Osteoblast (primary cell): ENCODE results near the gene ITIH5. TPM values are rescaled to one million over a fixed set of nuclear protein-coding genes. Genes with fewer than 3 reads are reported as not detected.

Experiments
- DNase-seq: peaks from one replicate; pipeline ENCODE4 v3.0.0; 2011; ENCODE audit warnings: low spot score, mixed read lengths; ENCODE audit not compliant: insufficient read length; ENCODE audit errors: missing footprints
- H2AFZ ChIP-seq: 2 replicates; pipeline ENCODE4 v1.6.0; 2011; ENCODE audit warnings: mild to moderate bottlenecking, low read length
- H3K27ac ChIP-seq: 2 replicates; pipeline ENCODE4 v1.5.1; 2011; ENCODE audit warnings: mild to moderate bottlenecking, low read depth, low read length, moderate library complexity
- H3K27me3 ChIP-seq: 2 replicates; pipeline ENCODE4 v1.6.0; 2012; ENCODE audit warnings: mild to moderate bottlenecking, control low read depth, inconsistent platforms, low read length, moderate library complexity; ENCODE audit not compliant: insufficient read depth
- H3K36me3 ChIP-seq: 2 replicates; pipeline ENCODE4 v1.5.1; 2011; ENCODE audit warnings: mild to moderate bottlenecking, low read length, control low read depth, moderate library complexity; ENCODE audit not compliant: insufficient read depth
- H3K4me1 ChIP-seq: 2 replicates; pipeline ENCODE4 v1.5.1; 2011; ENCODE audit warnings: mild to moderate bottlenecking, low read length, control low read depth, moderate library complexity; ENCODE audit not compliant: insufficient read depth
- H3K4me2 ChIP-seq: 2 replicates; pipeline ENCODE4 v1.6.0; 2011; ENCODE audit warnings: mild to moderate bottlenecking, low read length; ENCODE audit not compliant: insufficient read depth
- H3K4me3 ChIP-seq: fragments of 200-600 bp; sonication (generic); 3 replicates; pipeline ENCODE4 v1.5.1; 2012; ENCODE audit warnings: mild to moderate bottlenecking, low read length, inconsistent platforms; ENCODE audit not compliant: insufficient read depth
- H3K79me2 ChIP-seq: 2 replicates; pipeline ENCODE4 v1.6.0; 2012; ENCODE audit warnings: mild to moderate bottlenecking, low read length, control low read depth, inconsistent platforms; ENCODE audit not compliant: insufficient read depth
- H3K9me3 ChIP-seq: 2 replicates; pipeline ENCODE4 v1.5.1; 2011; ENCODE audit warnings: low read depth, low read length, control low read depth
- H4K20me1 ChIP-seq: 2 replicates; pipeline ENCODE4 v1.6.0; 2012; ENCODE audit warnings: mild to moderate bottlenecking, low read length, control low read depth; ENCODE audit not compliant: insufficient read depth
- total RNA-seq: library from RNA; depleted of rRNA; stranded (reverse); fragments of >200 nt; gene quantifications from 2 replicates; pipeline ENCODE4 v1.2.3, GENCODE V29; 2012
- TF ChIP-seq, protein P1 (sequence below): IDR thresholded peaks from 2 replicates; pipeline ENCODE4 v1.5.1; 2011; ENCODE audit warnings: mild to moderate bottlenecking, low read depth, low read length, moderate library complexity; ENCODE audit errors: extremely low read depth

The ITIH5 gene
- total RNA-seq, 1 donor = 2.2 TPM

- H3K27me3 ChIP-seq = no peaks in the 10 kb centered on the region
- no peak overlapping the region for H3K27ac ChIP-seq
- H3K36me3 ChIP-seq = no peaks in the 10 kb centered on the region
- H2AFZ ChIP-seq = no peak overlapping the region
- H3K4me1 ChIP-seq = no peaks in the 10 kb centered on the region
- H3K4me3 ChIP-seq = no peak overlapping the region
- H4K20me1 ChIP-seq = no peaks in the 10 kb centered on the region
- no peak for DNase-seq
- TF ChIP-seq, protein P1, sequence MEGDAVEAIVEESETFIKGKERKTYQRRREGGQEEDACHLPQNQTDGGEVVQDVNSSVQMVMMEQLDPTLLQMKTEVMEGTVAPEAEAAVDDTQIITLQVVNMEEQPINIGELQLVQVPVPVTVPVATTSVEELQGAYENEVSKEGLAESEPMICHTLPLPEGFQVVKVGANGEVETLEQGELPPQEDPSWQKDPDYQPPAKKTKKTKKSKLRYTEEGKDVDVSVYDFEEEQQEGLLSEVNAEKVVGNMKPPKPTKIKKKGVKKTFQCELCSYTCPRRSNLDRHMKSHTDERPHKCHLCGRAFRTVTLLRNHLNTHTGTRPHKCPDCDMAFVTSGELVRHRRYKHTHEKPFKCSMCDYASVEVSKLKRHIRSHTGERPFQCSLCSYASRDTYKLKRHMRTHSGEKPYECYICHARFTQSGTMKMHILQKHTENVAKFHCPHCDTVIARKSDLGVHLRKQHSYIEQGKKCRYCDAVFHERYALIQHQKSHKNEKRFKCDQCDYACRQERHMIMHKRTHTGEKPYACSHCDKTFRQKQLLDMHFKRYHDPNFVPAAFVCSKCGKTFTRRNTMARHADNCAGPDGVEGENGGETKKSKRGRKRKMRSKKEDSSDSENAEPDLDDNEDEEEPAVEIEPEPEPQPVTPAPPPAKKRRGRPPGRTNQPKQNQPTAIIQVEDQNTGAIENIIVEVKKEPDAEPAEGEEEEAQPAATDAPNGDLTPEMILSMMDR = no peak
- H3K79me2 ChIP-seq = no peaks in the 10 kb centered on the region
- no peaks in the 10 kb centered on the region for H3K9me3 ChIP-seq
- no peak overlapping the region for H3K4me2 ChIP-seq
Measured at GRCh38 chr10:7566891-7567290, 99.9 kb downstream of the ITIH5 start.

GRCh38 chr10:7565871-7566270 lies 100.9 kb downstream of the ITIH5 start:
- TF ChIP-seq, protein P1 = no peak
- Histone ChIP-seq H3K4me2 (no peak overlapping the region), H2AFZ (no peak overlapping the region), H3K4me1 (no peaks in the 10 kb centered on the region), H3K27ac (no peak overlapping the region), H3K27me3 (no peaks in the 10 kb centered on the region), H3K4me3 (no peak overlapping the region), H4K20me1 (no peaks in the 10 kb centered on the region), H3K36me3 (no peaks in the 10 kb centered on the region), H3K79me2 (no peaks in the 10 kb centered on the region), H3K9me3 (no peaks in the 10 kb centered on the region)
- DNase-seq = no peak

DNA sequence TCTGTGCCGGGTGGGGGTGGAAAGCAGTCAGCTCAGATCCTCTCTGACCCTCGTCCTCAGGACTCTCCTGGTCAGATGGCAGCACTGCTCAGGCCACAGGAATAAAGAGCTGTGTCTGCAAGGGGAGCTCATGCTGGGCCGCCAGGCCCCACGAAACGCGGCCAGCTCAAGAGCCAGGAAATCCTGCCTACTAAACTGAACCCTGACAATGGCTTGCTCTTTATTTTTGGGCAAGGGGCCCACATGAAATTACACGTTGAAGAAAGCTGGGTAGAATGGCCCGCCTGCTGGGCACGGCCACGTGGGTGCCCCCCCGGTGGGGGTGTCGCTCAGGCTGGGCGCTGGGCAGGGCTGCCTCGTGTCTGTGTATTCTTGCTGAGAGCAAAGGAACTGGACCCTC lies 103.0 kb downstream of the ITIH5 start:
- no peaks in the 10 kb centered on the region for H3K36me3 ChIP-seq
- H2AFZ ChIP-seq = no peak overlapping the region
- no peaks in the 10 kb centered on the region for H4K20me1 ChIP-seq
- no peaks in the 10 kb centered on the region for H3K9me3 ChIP-seq
- DNase-seq = no peak
- no peaks in the 10 kb centered on the region for H3K79me2 ChIP-seq
- no peak overlapping the region for H3K27ac ChIP-seq
- H3K4me3 ChIP-seq = no peak overlapping the region
- TF ChIP-seq, protein P1 = no peak
- no peaks in the 10 kb centered on the region for H3K27me3 ChIP-seq
- H3K4me1 ChIP-seq = no peaks in the 10 kb centered on the region
- H3K4me2 ChIP-seq = no peak overlapping the region

GRCh38 chr10:7563368-7563767 lies 103.4 kb downstream of the ITIH5 start:
- Histone ChIP-seq H3K4me1 (no peaks in the 10 kb centered on the region), H3K4me3 (no peak overlapping the region), H3K27ac (no peak overlapping the region), H3K36me3 (no peaks in the 10 kb centered on the region), H3K4me2 (no peak overlapping the region), H4K20me1 (no peaks in the 10 kb centered on the region), H3K27me3 (no peaks in the 10 kb centered on the region), H3K9me3 (no peaks in the 10 kb centered on the region), H3K79me2 (no peaks in the 10 kb centered on the region), H2AFZ (no peak overlapping the region)
- TF ChIP-seq, protein P1 = no peak
- DNase-seq = no peak
